ENCODE results near the gene CMBL.
"Not testable (repeated sequence)": the region's sequence is repeated elsewhere in the genome, so short reads cannot be mapped to it uniquely, and the experiment has no call there.

The CMBL gene

GRCh38 chr5:10285362-10285761 is 22.3 kb downstream of the CMBL start:
- DNase-seq (ENCODE audit: low read depth): peak; percentile 65

GRCh38 chr5:10283927-10284635 is 23.6 kb downstream of the CMBL start:
- DNase-seq (ENCODE audit: low read depth): peak; percentile 75

- DNase-seq (ENCODE audit: low read depth): no peak
Measured at GRCh38 chr5:10279925-10280720, 27.6 kb downstream of the CMBL start.

- no peak for DNase-seq (ENCODE audit: low read depth)
Measured at GRCh38 chr5:10279328-10279727, 28.4 kb downstream of the CMBL start.

GRCh38 chr5:10278658-10279279 is 28.9 kb downstream of the CMBL start:
- no peak for DNase-seq (ENCODE audit: low read depth)

- DNase-seq (ENCODE audit: low read depth): no peak
Measured at GRCh38 chr5:10277773-10278630, 29.7 kb downstream of the CMBL start.

- no peak for DNase-seq (ENCODE audit: low read depth)
Measured at GRCh38 chr5:10276691-10277090, 31.0 kb downstream of the CMBL start.

- no peak for DNase-seq (ENCODE audit: low read depth)
Measured at GRCh38 chr5:10275991-10276390, 31.7 kb downstream of the CMBL start.

GRCh38 chr5:10275460-10275859 is 32.2 kb downstream of the CMBL start:
- no peak for DNase-seq (ENCODE audit: low read depth)

- not testable (repeated sequence) for DNase-seq (ENCODE audit: low read depth)
Measured at GRCh38 chr5:10272875-10273209, 34.9 kb downstream of the CMBL start.

GRCh38 chr5:10272053-10272874 is 35.4 kb downstream of the CMBL start:
- DNase-seq (ENCODE audit: low read depth): no peak

- no peak for DNase-seq (ENCODE audit: low read depth)
Measured at GRCh38 chr5:10268100-10268499, 39.6 kb downstream of the CMBL start.

- no peak for DNase-seq (ENCODE audit: low read depth)
Measured at GRCh38 chr5:10266839-10267238, 40.9 kb downstream of the CMBL start.

GRCh38 chr5:10266137-10266536 is 41.6 kb downstream of the CMBL start:
- no peak for DNase-seq (ENCODE audit: low read depth)

GRCh38 chr5:10265245-10266109 is 42.2 kb downstream of the CMBL start:
- no peak for DNase-seq (ENCODE audit: low read depth)

- DNase-seq (ENCODE audit: low read depth): peak; percentile 58
Measured at GRCh38 chr5:10264604-10265003, 43.1 kb downstream of the CMBL start.

- no peak for DNase-seq (ENCODE audit: low read depth)
Measured at GRCh38 chr5:10262995-10263394, 44.7 kb downstream of the CMBL start.

GRCh38 chr5:10262121-10262774 is 45.5 kb downstream of the CMBL start:
- DNase-seq (ENCODE audit: low read depth): no peak

GRCh38 chr5:10261065-10261464 is 46.6 kb downstream of the CMBL start:
- DNase-seq (ENCODE audit: low read depth): no peak

GRCh38 chr5:10259899-10260298 is 47.8 kb downstream of the CMBL start:
- no peak for DNase-seq (ENCODE audit: low read depth)

All from EH (cell line).